HG03064 (cell line): ENCODE results near the gene ARHGAP24.
A peak's percentile ranks its signal among the peaks of the same experiment; 100 is the strongest.

Experiments
- ATAC-seq: cut with Tn5 transposase; IDR thresholded peaks from one replicate; pipeline ENCODE4 v1.9.1; 2021; ENCODE audit warnings: low read depth; ENCODE audit not compliant: unreplicated experiment

Gene ARHGAP24

GRCh38 chr4:85573270-85573669, 98.3 kb downstream of the ARHGAP24 start:
- no peak for ATAC-seq

- no peak for ATAC-seq
These were observed 102.4 kb downstream of the ARHGAP24 start for GRCh38 chr4:85577307-85577706.

- no peak for ATAC-seq
These were observed 105.0 kb downstream of the ARHGAP24 start for GRCh38 chr4:85579942-85580341.

- no peak for ATAC-seq
These were observed 105.5 kb downstream of the ARHGAP24 start for GRCh38 chr4:85580489-85580888.

- ATAC-seq, result no peak
These were observed 113.0 kb downstream of the ARHGAP24 start for GRCh38 chr4:85587952-85588351.

GRCh38 chr4:85591406-85592098, 116.6 kb downstream of the ARHGAP24 start:
- no peak for ATAC-seq

GRCh38 chr4:85595098-85595775, 120.3 kb downstream of the ARHGAP24 start:
- no peak for ATAC-seq

GRCh38 chr4:85595796-85596559, 121.0 kb downstream of the ARHGAP24 start:
- ATAC-seq, result no peak

- ATAC-seq, result no peak
These were observed 124.0 kb downstream of the ARHGAP24 start for GRCh38 chr4:85598936-85599335.

- ATAC-seq, result no peak
These were observed 125.6 kb downstream of the ARHGAP24 start for GRCh38 chr4:85600501-85600900.

GRCh38 chr4:85603437-85604336, 128.7 kb downstream of the ARHGAP24 start:
- no peak for ATAC-seq

- no peak for ATAC-seq
These were observed 131.6 kb downstream of the ARHGAP24 start for GRCh38 chr4:85606505-85606904.

GRCh38 chr4:85607624-85608023, 132.7 kb downstream of the ARHGAP24 start:
- peak; percentile 75 for ATAC-seq

- ATAC-seq, result peak; percentile 82
These were observed 135.5 kb downstream of the ARHGAP24 start for GRCh38 chr4:85610450-85610849.

GRCh38 chr4:85611661-85612060, 136.7 kb downstream of the ARHGAP24 start:
- no peak for ATAC-seq

- no peak for ATAC-seq
These were observed 139.0 kb downstream of the ARHGAP24 start for GRCh38 chr4:85613901-85614300.

GRCh38 chr4:85615952-85616351, 141.0 kb downstream of the ARHGAP24 start:
- ATAC-seq, result no peak

- no peak for ATAC-seq
These were observed 142.3 kb downstream of the ARHGAP24 start for GRCh38 chr4:85617202-85617601.

GRCh38 chr4:85632981-85633380, 158.0 kb downstream of the ARHGAP24 start:
- no peak for ATAC-seq

- no peak for ATAC-seq
These were observed 162.8 kb downstream of the ARHGAP24 start for GRCh38 chr4:85637778-85638177.
